GM12878 (cell line): Measurements from ENCODE around the gene CTNNA3. TPM values are rescaled to one million over a fixed set of nuclear protein-coding genes. Genes with fewer than 3 reads are reported as not detected.

Source experiments
- ATAC-seq: fragments of 200-7000 bp; cut with Tn5 transposase; 3 replicates; pipeline ENCODE4 v1.9.1; 2020; ENCODE audit warnings: mild to moderate bottlenecking, moderate library complexity
- BruUV-seq: library from RNA; stranded (reverse); fragments of 400-500 nt; replicated peaks from 2 replicates; lab custom pipeline; 2021; lab: Mats Ljungman, UMichigan
- CTCF ChIA-PET: fragments of 300-600 bp; sonication (Branson Sonifier 250); formaldehyde crosslinking; extraction: SDS; loops from one replicate; lab custom pipeline; 2021; ENCODE audit warnings: inconsistent platforms; lab: Yijun Ruan, JAX
- POLR2A ChIA-PET: fragments of 350-600 bp; formaldehyde crosslinking; extraction: SDS; loops from one replicate; lab custom pipeline; 2021; ENCODE audit warnings: inconsistent platforms; lab: Charles Lee
- RAD21 ChIA-PET: fragments of 300-600 bp; sonication (Branson Sonifier 250); formaldehyde crosslinking; loops from one replicate; lab custom pipeline; 2023; ENCODE audit warnings: antibody characterized with exemption; ENCODE audit not compliant: unreplicated experiment; lab: Charles Lee
- SMC1A ChIA-PET: fragments of 300-600 bp; sonication (Branson Sonifier 250); formaldehyde crosslinking; loops from one replicate; lab custom pipeline; 2023; ENCODE audit not compliant: unreplicated experiment, uncharacterized antibody; lab: Charles Lee
- DNase-seq: peaks from one replicate; pipeline ENCODE4 v3.0.0-alpha.2; 2011; ENCODE audit warnings: low read depth, low spot score
- FAIRE-seq: peaks from 3 replicates; lab custom pipeline; 2011; peaks lifted over from hg19 to GRCh38; lab: Jason Lieb, UNC
- H2AFZ ChIP-seq: 2 replicates; pipeline ENCODE4 v1.6.0; 2011; ENCODE audit warnings: low read depth, low read length, control low read depth; ENCODE audit not compliant: control insufficient read depth
- H3K27ac ChIP-seq: 2 replicates; pipeline ENCODE4 v1.5.1; 2011; ENCODE audit warnings: control low read depth; ENCODE audit not compliant: control insufficient read depth, insufficient read depth
- H3K27me3 ChIP-seq, 2 experiments: replicated peaks in 1 of 2; 2 replicates each; pipeline versions ENCODE4 v1.6.0 to v1.6.1; 2011; ENCODE audit warnings: low read length in 1 of 2; ENCODE audit not compliant: control insufficient read depth in 2 of 2, insufficient read depth in 2 of 2
- H3K36me3 ChIP-seq, 2 experiments: 2 replicates each; pipeline ENCODE4 v1.5.1; 2011; ENCODE audit warnings: low read length in 1 of 2; ENCODE audit not compliant: control insufficient read depth in 2 of 2, insufficient read depth in 2 of 2
- H3K4me1 ChIP-seq: 2 replicates; pipeline ENCODE4 v1.6.1; 2011; ENCODE audit warnings: mild to moderate bottlenecking, low read length, moderate library complexity, mixed read lengths; ENCODE audit not compliant: control insufficient read depth, insufficient read depth
- H3K4me2 ChIP-seq: 2 replicates; pipeline ENCODE4 v1.6.0; 2011; ENCODE audit warnings: control low read depth; ENCODE audit not compliant: control insufficient read depth, insufficient read depth
- H3K4me3 ChIP-seq: fragments of 200-600 bp; sonication (generic); 2 replicates; pipeline ENCODE4 v1.5.1; 2016
- H3K79me2 ChIP-seq: 2 replicates; pipeline ENCODE4 v1.6.0; 2011; ENCODE audit warnings: low read length; ENCODE audit not compliant: control insufficient read depth, insufficient read depth
- H3K9ac ChIP-seq: 2 replicates; pipeline ENCODE4 v1.8.0; 2011; ENCODE audit warnings: low read length, control low read depth, mixed read lengths; ENCODE audit not compliant: control insufficient read depth, insufficient read depth
- H3K9me3 ChIP-seq: replicated peaks from 3 replicates; pipeline ENCODE4 v1.5.1; 2011; ENCODE audit warnings: mild to moderate bottlenecking, low read length; ENCODE audit not compliant: control insufficient read depth, insufficient read depth
- H4K20me1 ChIP-seq: 2 replicates; pipeline ENCODE4 v1.6.0; 2011; ENCODE audit not compliant: control insufficient read depth, insufficient read depth
- EZH2 ChIP-seq: IDR thresholded peaks from 2 replicates; pipeline ENCODE4 v1.6.1; 2012; ENCODE audit warnings: low read depth, mild to moderate bottlenecking, control low read depth, inconsistent platforms, low read length, borderline replicate concordance; ENCODE audit not compliant: control insufficient read depth
- FOXM1 ChIP-seq: IDR thresholded peaks from 2 replicates; pipeline ENCODE4 v1.6.1; 2012; ENCODE audit warnings: low read depth, mild to moderate bottlenecking, inconsistent platforms, low read length, moderate library complexity
- JUND ChIP-seq: IDR thresholded peaks from 2 replicates; pipeline ENCODE4 v1.6.1; 2012; ENCODE audit warnings: low read depth, mild to moderate bottlenecking, low read length, improper control_type of control experiment, moderate library complexity
- MTA2 ChIP-seq: fragments of 450-650 bp; IDR thresholded peaks from 2 replicates; pipeline ENCODE4 v1.6.1; 2016; ENCODE audit warnings: low read depth, mild to moderate bottlenecking, moderate library complexity
- MXI1 ChIP-seq: fragments of 150-350 bp; IDR thresholded peaks from 2 replicates; pipeline ENCODE4 v1.6.1; 2011; ENCODE audit warnings: low read depth, mild to moderate bottlenecking, inconsistent platforms, low read length, improper control_type of control experiment
- NFIC ChIP-seq: IDR thresholded peaks from 2 replicates; pipeline ENCODE4 v1.6.1; 2012; ENCODE audit warnings: low read depth, mild to moderate bottlenecking, inconsistent platforms, low read length, moderate library complexity
- NR2C2 ChIP-seq: IDR thresholded peaks from 2 replicates; pipeline ENCODE4 v1.6.1; 2011; ENCODE audit warnings: borderline replicate concordance, low read depth; ENCODE audit not compliant: control insufficient read depth, insufficient read length
- RAD51 ChIP-seq: fragments of 450-650 bp; IDR thresholded peaks from 2 replicates; pipeline ENCODE4 v1.6.1; 2016; ENCODE audit warnings: moderate library complexity, mild to moderate bottlenecking, inconsistent platforms
- WRNIP1 ChIP-seq: IDR thresholded peaks from 2 replicates; pipeline ENCODE4 v1.6.1; 2011; ENCODE audit warnings: low read depth, low read length, improper control_type of control experiment, borderline replicate concordance
- ZNF24 ChIP-seq: fragments of 450-650 bp; IDR thresholded peaks from 2 replicates; pipeline ENCODE4 v1.6.1; 2017; ENCODE audit warnings: antibody characterized with exemption, mild to moderate bottlenecking
- ZNF384 ChIP-seq: IDR thresholded peaks from 2 replicates; pipeline ENCODE4 v1.6.1; 2012; ENCODE audit warnings: low read depth, mild to moderate bottlenecking, low read length, improper control_type of control experiment, borderline replicate concordance
- ZNF622 ChIP-seq: fragments of 450-650 bp; IDR thresholded peaks from 2 replicates; pipeline ENCODE4 v1.6.1; 2017; ENCODE audit warnings: mild to moderate bottlenecking, inconsistent platforms
- WGBS: methylation state at CpG from one replicate; pipeline ENCODE4 v1.1.6; 2016; ENCODE audit warnings: low lambda C conversion rate; ENCODE audit not compliant: insufficient replicate concordance, insufficient coverage; ENCODE audit errors: missing lambda C conversion rate; 5-methylcytosine and 5-hydroxymethylcytosine counted together
- in situ Hi-C: fragments of 300-500 bp; cut with MboI; formaldehyde crosslinking; loops from 9 replicates; pipeline ENCODE4 v1.14.3; 2018; ENCODE audit warnings: mixed read lengths
- intact Hi-C: fragments of 100-400 bp; cut with micrococcal nuclease; formaldehyde crosslinking; loops from one replicate; pipeline ENCODE4 v1.14.2; 2022; ENCODE audit not compliant: unreplicated experiment
- polyA plus RNA-seq, 11 experiments: library from polyadenylated mRNA; depleted of rRNA in 4 of 11; unstranded in 6 of 11; stranded (reverse) in 5 of 11; fragments of >200 nt; fragmentation: Nextera tagmentation in 4 of 11; fragmentation: Illumina TruSeq in 1 of 11; extraction: Ambion mirVana in 4 of 11; extraction: Trizol in 1 of 11; gene quantifications; 1 replicate in 1 of 11; 2 replicates in 10 of 11; pipeline versions ENCODE4 v1.2.1 to v1.2.3, GENCODE V29; 2011 to 2016; ENCODE audit warnings: inconsistent platforms in 2 of 11, missing spikeins in 2 of 11, low read depth in 1 of 11
- total RNA-seq, 4 experiments: library from RNA; depleted of rRNA in 3 of 4; stranded (reverse); fragments of >200 nt in 3 of 4; fragmentation: Illumina TruSeq in 1 of 4; extraction: Trizol in 1 of 4; gene quantifications; 2 replicates each; pipeline versions ENCODE4 v1.2.1 to v1.2.3, GENCODE V29; 2013 to 2021
- TF ChIP-seq, protein P1 (sequence below): IDR thresholded peaks from 2 replicates; pipeline ENCODE4 v1.6.1; 2012; ENCODE audit warnings: low read depth, low read length, improper control_type of control experiment
- TF ChIP-seq, protein P2 (sequence below): IDR thresholded peaks from 2 replicates; pipeline ENCODE4 v1.6.1; 2012; ENCODE audit warnings: low read length, inconsistent platforms
- TF ChIP-seq, protein P3 (sequence below): IDR thresholded peaks from 2 replicates; pipeline ENCODE4 v1.6.1; 2012; ENCODE audit warnings: low read depth, low read length, improper control_type of control experiment

CTNNA3 gene
- total and polyA plus RNA-seq, 10 of the 15 experiments (the other 5 are each of a cell fraction or from before 2014, with no cell fraction given), result under 0.01 to 4.5 (median 0.22) TPM; not detected in 2

DNA sequence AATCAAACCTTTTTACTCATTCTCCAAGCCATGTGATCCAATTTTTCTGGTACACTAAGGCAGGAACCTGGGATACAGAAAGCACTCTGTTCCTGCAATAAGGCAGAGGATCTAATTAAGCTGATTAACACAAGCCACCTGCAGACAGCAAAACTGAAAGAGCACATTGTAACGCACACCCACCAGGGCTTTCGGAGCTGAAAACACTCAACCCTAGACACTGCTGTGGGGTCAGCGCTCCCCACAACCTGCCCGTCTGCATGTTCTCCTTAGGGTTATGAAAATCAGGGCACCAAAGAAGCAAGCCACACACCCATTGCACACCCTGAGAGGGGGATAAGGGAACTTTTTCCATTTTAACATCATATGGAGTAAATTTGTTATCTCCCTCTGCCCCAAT is 1792.4 kb downstream of the CTNNA3 start:
- Histone ChIP-seq H3K27ac (no peak overlapping the region), H3K4me2 (no peak overlapping the region), H2AFZ (no peak overlapping the region), H3K9ac (no peak overlapping the region), H3K79me2 (no peaks in the 10 kb centered on the region), H4K20me1 (no peaks in the 10 kb centered on the region), H3K36me3 (no peaks in the 10 kb centered on the region), H3K4me3 (no peak overlapping the region), H3K27me3 (no peaks in the 10 kb centered on the region), H3K9me3 (no peaks in the 10 kb centered on the region; the same call in 2 of the 3 replicates), H3K4me1 (no peaks in the 10 kb centered on the region)
- ATAC-seq, result no peak
- SMC1A ChIA-PET, result interaction anchor here (1.0 to 1.5 kb wide), 3 partner anchors 9 to 20 kb away, joined by 3 read pairs; no protein-coding TSS in a partner anchor
- in situ Hi-C loops, result no loop called here
- FAIRE-seq, result no peak
- POLR2A ChIA-PET, result no interaction called here
- RAD21 ChIA-PET, result no interaction called here
- CTCF ChIA-PET, result no interaction called here
- no peak for DNase-seq
- BruUV-seq, result no TSS peak
- 90% methylated on average over 4 of the region's 4 CpGs for WGBS
- intact Hi-C loops, result no loop called here
- TF ChIP-seq NR2C2, result no peak
- no peak for TF ChIP-seq RAD51
- TF ChIP-seq, protein P1, sequence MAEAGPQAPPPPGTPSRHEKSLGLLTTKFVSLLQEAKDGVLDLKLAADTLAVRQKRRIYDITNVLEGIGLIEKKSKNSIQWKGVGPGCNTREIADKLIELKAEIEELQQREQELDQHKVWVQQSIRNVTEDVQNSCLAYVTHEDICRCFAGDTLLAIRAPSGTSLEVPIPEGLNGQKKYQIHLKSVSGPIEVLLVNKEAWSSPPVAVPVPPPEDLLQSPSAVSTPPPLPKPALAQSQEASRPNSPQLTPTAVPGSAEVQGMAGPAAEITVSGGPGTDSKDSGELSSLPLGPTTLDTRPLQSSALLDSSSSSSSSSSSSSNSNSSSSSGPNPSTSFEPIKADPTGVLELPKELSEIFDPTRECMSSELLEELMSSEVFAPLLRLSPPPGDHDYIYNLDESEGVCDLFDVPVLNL, result no peak
- no peak for TF ChIP-seq NFIC
- TF ChIP-seq ZNF622, result no peak
- TF ChIP-seq ZNF24, result no peak
- no peak for TF ChIP-seq WRNIP1

DNA sequence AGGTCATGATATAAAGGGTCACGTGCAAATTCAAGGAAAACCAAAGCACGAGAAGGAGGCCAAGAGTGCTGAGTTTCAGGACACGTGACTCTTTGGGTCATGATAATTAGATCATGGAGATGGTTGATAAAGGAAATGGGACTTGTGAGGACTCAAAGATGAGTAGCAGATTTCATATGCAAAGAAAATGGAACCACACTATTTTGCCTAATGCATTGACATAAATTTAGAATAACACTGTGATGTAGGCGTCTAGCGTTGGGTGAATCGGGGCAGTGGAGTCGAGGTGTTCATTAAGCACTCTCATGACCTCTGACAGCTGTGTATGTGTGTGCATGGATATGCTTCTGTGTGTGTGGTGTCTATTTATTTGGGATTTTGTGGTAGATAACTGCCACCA is 1795.7 kb downstream of the CTNNA3 start:
- in situ Hi-C loops, result no loop called here
- Histone ChIP-seq H3K9ac (no peak overlapping the region), H4K20me1 (no peaks in the 10 kb centered on the region), H3K79me2 (no peaks in the 10 kb centered on the region), H3K27ac (no peak overlapping the region), H3K27me3 (no peaks in the 10 kb centered on the region), H3K4me3 (no peak overlapping the region), H2AFZ (no peak overlapping the region), H3K36me3 (no peaks in the 10 kb centered on the region), H3K9me3 (no peaks in the 10 kb centered on the region; the same call in 2 of the 3 replicates), H3K4me1 (no peaks in the 10 kb centered on the region), H3K4me2 (no peak overlapping the region)
- ATAC-seq, result no peak
- ChIA-PET RAD21 (interaction anchor here (1.3 kb wide), 1 partner anchor 9 kb away, joined by 4 read pairs; no protein-coding TSS in a partner anchor), POLR2A (no interaction called here), CTCF (no interaction called here), SMC1A (interaction anchor here (1.0 to 1.5 kb wide), 2 partner anchors 12 to 178 kb away, joined by 4 to 5 read pairs; no protein-coding TSS in a partner anchor)
- no TSS peak for BruUV-seq
- DNase-seq, result no peak
- no peak for FAIRE-seq
- intact Hi-C loops, result no loop called here
- WGBS, result 60% methylated on average over 7 of the region's 7 CpGs
- TF ChIP-seq MXI1 (no peak), JUND (no peak), MTA2 (no peak), ZNF384 (no peak), FOXM1 (no peak), EZH2 (no peak)
- TF ChIP-seq, protein P2, sequence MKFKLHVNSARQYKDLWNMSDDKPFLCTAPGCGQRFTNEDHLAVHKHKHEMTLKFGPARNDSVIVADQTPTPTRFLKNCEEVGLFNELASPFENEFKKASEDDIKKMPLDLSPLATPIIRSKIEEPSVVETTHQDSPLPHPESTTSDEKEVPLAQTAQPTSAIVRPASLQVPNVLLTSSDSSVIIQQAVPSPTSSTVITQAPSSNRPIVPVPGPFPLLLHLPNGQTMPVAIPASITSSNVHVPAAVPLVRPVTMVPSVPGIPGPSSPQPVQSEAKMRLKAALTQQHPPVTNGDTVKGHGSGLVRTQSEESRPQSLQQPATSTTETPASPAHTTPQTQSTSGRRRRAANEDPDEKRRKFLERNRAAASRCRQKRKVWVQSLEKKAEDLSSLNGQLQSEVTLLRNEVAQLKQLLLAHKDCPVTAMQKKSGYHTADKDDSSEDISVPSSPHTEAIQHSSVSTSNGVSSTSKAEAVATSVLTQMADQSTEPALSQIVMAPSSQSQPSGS, result no peak
- TF ChIP-seq, protein P3, sequence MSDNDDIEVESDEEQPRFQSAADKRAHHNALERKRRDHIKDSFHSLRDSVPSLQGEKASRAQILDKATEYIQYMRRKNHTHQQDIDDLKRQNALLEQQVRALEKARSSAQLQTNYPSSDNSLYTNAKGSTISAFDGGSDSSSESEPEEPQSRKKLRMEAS, result no peak
